Bronchial smooth muscle cell (primary cell): ENCODE data around the gene PLXNB3. TPM values are rescaled to one million over a fixed set of nuclear protein-coding genes. Genes with fewer than 3 reads are reported as not detected.

ENCODE experiments used
- total RNA-seq: library from RNA; depleted of rRNA; stranded (reverse); fragments of >200 nt; gene quantifications from 2 replicates; pipeline ENCODE4 v1.2.1, GENCODE V29; 2014

Gene PLXNB3
- total RNA-seq, result 0.77 and 0.95 TPM in 2 replicates

DNA sequence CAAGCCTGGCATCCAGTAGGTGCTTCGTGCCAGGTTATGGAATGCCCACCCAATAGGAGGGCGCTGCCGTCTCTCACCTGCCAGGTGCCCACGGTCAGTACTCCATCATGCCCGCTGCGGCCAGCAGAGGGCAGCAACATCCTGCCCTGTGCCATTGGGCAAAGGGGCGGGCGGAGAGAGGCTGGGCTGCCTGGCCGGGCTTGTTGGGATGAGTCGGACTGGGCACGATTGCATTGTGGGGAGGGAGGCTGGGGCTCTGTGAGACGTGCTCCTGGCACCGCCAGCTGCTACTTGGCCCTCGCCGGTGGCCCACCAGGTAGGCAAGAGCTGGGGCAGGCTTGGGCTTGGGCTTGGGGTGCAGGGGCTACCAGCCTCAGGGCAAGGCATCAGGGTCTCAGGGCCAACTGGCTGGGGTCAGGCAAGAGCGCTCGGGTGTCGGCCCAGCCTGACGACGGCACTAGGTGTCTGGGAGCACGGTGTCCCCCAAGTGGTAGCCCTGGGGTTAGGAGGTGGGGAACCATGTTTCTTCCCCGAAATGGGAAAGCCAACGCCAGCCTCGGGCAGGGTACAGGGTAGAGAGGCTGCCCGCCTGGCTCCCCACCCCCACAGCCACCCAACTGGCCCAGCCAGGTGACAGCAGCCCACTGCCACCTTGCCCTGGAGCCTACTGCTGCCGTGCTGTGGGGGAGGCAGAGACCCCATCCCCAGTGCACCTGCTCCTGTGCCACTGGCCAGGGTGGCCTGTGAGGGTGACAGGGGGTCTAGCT lies at the start of gene PLXNB3:
Gene PLXNB3, plus strand, starts transcription at position 261 of the 767 bp plus-strand sequence. CDS start 1,287 bp downstream, outside the sequence.

DNA sequence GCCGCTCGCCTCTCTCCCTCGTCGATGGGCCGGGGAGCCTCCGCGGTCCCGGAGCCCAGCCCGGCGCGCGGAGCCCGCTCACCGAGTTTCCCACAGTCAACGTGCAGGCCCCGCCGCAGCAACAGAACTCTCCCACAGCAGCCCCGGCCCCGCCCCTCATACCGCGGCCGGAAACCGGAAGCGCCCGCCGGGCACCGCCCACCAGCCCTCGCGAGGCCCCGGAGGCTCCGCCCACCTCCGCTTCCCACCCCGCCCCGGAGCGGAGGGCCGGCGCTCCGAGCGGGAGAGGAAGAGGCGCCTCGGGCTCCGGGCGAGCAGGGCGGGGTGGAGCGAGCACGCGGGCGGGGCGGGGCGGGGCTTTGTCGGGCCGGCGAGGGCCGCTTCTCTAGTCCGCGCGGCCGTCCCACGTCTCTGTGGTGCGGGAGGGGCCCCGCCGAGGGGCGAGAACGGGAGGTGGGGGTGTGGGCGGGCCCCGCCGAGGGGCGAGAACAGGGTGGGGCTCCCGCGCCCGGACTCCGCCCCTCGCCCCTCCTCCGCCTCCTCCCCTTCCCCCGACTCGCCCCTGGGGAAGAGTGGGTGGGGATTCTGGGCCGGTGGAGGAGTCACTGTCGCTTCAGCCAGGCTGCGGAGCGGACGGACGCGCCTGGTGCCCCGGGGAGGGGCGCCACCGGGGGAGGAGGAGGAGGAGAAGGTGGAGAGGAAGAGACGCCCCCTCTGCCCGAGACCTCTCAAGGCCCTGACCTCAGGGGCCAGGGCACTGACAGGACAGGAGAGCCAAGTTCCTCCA lies 39.6 kb upstream of the PLXNB3 start, which contains the start of the genes ABCD1 and BCAP31:
Gene ABCD1, plus strand, starts transcription at position 605 of the 787 bp plus-strand sequence. CDS start 411 bp downstream, outside the sequence.
Gene BCAP31, minus strand, starts transcription at position 136 of the 787 bp plus-strand sequence. CDS start 1,143 bp downstream, outside the sequence.

DNA sequence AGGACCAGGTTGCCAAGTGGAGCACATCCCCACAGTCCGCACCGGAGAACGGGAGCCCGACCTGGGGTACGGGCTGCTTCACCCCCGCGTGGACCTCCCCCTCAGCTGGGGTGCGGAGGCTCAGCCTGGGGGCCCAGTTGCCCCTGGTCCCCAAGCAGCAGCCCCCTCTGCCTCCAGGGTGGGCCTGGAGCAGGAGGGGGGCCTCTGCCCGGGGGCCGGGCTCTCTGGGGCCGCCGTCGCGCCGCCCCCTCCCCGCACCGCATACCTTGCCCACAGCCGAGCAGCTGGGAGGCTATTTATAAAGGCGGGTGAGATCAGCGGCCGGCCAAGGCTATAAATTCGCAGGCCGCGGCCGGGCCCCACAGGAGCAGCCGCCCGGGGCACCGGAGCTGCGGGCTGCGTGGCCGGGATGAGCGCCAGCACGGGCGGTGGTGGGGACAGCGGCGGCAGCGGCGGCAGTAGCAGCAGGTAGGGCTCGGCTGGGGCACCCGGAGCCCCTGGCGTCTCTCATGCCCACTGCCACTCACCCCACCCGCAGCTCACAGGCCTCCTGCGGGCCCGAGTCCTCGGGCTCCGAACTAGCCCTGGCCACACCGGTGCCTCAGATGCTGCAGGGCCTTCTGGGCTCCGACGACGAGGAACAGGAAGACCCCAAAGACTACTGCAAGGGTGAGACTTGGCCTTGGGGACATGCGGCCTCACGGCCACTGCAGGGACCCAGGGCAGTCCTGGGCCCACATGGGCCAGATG lies 16.8 kb downstream of the PLXNB3 start, which contains the start of gene SRPK3:
Gene SRPK3, plus strand, starts transcription at position 364 of the 750 bp plus-strand sequence. Its CDS starts 46 bp downstream, at position 410.

DNA sequence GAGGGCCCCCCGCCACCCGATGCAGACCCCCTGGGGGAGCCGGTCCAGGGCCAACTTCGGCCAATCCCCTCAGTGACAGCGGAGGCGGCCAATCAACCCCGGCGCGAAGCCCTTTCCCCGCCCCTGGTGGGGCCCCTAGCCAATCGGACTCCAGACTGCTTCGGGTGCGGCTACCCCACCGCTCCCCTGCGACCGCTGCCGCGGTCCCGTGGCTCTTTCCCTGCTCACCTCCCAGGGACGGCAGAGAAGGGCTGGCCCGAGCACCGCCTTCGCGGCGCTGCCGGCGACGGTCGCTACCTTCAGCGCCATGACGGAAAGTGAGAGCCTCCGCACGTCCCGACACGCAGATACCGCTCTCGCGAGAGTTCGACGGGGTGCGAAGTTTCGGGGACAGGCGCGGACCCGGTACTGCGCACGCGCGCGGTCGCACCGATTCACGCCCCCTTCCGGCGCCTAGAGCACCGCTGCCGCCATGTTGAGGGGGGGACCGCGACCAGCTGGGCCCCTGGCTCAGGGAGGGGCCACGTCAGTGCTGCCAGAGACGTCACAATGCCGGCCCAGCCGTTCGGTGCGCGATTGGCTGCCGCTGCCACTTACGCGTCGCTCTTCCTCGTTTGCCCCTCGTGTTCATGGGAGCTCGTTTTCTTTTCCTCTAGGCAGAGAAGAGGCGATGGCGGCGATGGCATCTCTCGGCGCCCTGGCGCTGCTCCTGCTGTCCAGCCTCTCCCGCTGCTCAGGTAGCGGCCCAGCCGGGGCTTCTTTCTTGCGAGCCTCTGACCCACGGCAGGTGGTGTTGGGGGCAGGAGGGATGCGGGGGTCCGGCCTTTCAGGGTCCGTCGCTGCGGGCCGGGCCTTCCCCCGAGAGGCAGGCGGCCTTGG lies 30.2 kb downstream of the PLXNB3 start, which contains the start of the genes IDH3G and SSR4:
Gene IDH3G, minus strand, starts transcription at position 358 of the 879 bp plus-strand sequence. Its CDS starts 49 bp downstream, at position 309.
Gene SSR4, plus strand, starts transcription at position 651 of the 879 bp plus-strand sequence. Its CDS starts 20 bp downstream, at position 671.

Other genes with a start within 250 kb of the PLXNB3 start
- not detected in 2 replicates for gene ATP2B3, start 246.6 kb upstream of the PLXNB3 start, total RNA-seq
- gene CCNQ, start 165.1 kb upstream of the PLXNB3 start, total RNA-seq, result 20.7 and 31.1 TPM in 2 replicates
- gene DUSP9, start 117.0 kb upstream of the PLXNB3 start, total RNA-seq, result not detected in 2 replicates
- gene PNCK, start 90.4 kb upstream of the PLXNB3 start, total RNA-seq, result 0.17 and 0.32 TPM in 2 replicates
- gene SLC6A8, start 76.3 kb upstream of the PLXNB3 start, total RNA-seq, result 7.8 and 11.5 TPM in 2 replicates
- gene BCAP31, start 39.9 kb upstream of the PLXNB3 start, total RNA-seq, result 116 and 155 TPM in 2 replicates
- gene ABCD1, start 39.4 kb upstream of the PLXNB3 start, total RNA-seq, result 11.7 and 13.8 TPM in 2 replicates
- gene SRPK3, start 16.8 kb downstream of the PLXNB3 start, total RNA-seq, result 0.32 and 0.43 TPM in 2 replicates
- gene IDH3G, start 30.1 kb downstream of the PLXNB3 start, total RNA-seq, result 62.1 and 72.8 TPM in 2 replicates
- 119 and 216 TPM in 2 replicates for gene SSR4, start 30.4 kb downstream of the PLXNB3 start, total RNA-seq
- under 0.01 and 0.26 TPM in 2 replicates for gene PDZD4, start 66.3 kb downstream of the PLXNB3 start, total RNA-seq
- 0.09 and 0.32 TPM in 2 replicates for gene L1CAM, start 121.9 kb downstream of the PLXNB3 start, total RNA-seq
- gene AVPR2, start 140.4 kb downstream of the PLXNB3 start, total RNA-seq, result not detected in 2 replicates
- 0.52 and 3.6 TPM in 2 replicates for gene ARHGAP4, start 162.0 kb downstream of the PLXNB3 start, total RNA-seq
- 24.7 and 32.7 TPM in 2 replicates for gene NAA10, start 170.8 kb downstream of the PLXNB3 start, total RNA-seq
- 1.1 and 3.0 TPM in 2 replicates for gene RENBP, start 180.4 kb downstream of the PLXNB3 start, total RNA-seq
- gene HCFC1, start 207.6 kb downstream of the PLXNB3 start, total RNA-seq, result 7.9 and 8.0 TPM in 2 replicates
- 6.6 and 6.8 TPM in 2 replicates for gene TMEM187, start 208.5 kb downstream of the PLXNB3 start, total RNA-seq